HG03469 (cell line): ENCODE results near the gene HOXB1.
"Not testable (repeated sequence)": the region's sequence is repeated elsewhere in the genome, so short reads cannot be mapped to it uniquely, and the experiment has no call there.

Source experiments
- ATAC-seq: cut with Tn5 transposase; IDR thresholded peaks from one replicate; pipeline ENCODE4 v1.9.1; 2021; ENCODE audit warnings: mild to moderate bottlenecking, moderate library complexity, moderate number of reproducible peaks; ENCODE audit not compliant: unreplicated experiment

HOXB1 gene

GRCh38 chr17:48544349-48545021, 13.7 kb upstream of the HOXB1 start:
- ATAC-seq: no peak

- no peak for ATAC-seq
These were observed 13.1 kb upstream of the HOXB1 start for GRCh38 chr17:48543854-48544348.

GRCh38 chr17:48543107-48543853, 12.5 kb upstream of the HOXB1 start:
- no peak for ATAC-seq

- ATAC-seq: no peak
These were observed 11.9 kb upstream of the HOXB1 start for GRCh38 chr17:48542698-48543106.

GRCh38 chr17:48542114-48542656, 11.4 kb upstream of the HOXB1 start:
- ATAC-seq: no peak

GRCh38 chr17:48541577-48542113, 10.8 kb upstream of the HOXB1 start:
- no peak for ATAC-seq

GRCh38 chr17:48541036-48541576, 10.3 kb upstream of the HOXB1 start:
- no peak for ATAC-seq

GRCh38 chr17:48540213-48540612, 9.4 kb upstream of the HOXB1 start:
- no peak for ATAC-seq

- ATAC-seq: no peak
These were observed 8.4 kb upstream of the HOXB1 start for GRCh38 chr17:48539177-48539576.

- no peak for ATAC-seq
These were observed 6.5 kb upstream of the HOXB1 start for GRCh38 chr17:48537316-48537715.

- ATAC-seq: not testable (repeated sequence)
These were observed 5.2 kb upstream of the HOXB1 start for GRCh38 chr17:48535793-48536559.

- ATAC-seq: no peak
These were observed 1.4 kb upstream of the HOXB1 start for GRCh38 chr17:48532261-48532660.

- no peak for ATAC-seq
These were observed 464 bp downstream of the HOXB1 start for GRCh38 chr17:48530208-48530886.

GRCh38 chr17:48529683-48530009, 1.2 kb downstream of the HOXB1 start:
- ATAC-seq: no peak

- no peak for ATAC-seq
These were observed 1.7 kb downstream of the HOXB1 start for GRCh38 chr17:48528936-48529682.

GRCh38 chr17:48528153-48528935, 2.5 kb downstream of the HOXB1 start:
- ATAC-seq: no peak

- no peak for ATAC-seq
These were observed 3.3 kb downstream of the HOXB1 start for GRCh38 chr17:48527547-48527932.

GRCh38 chr17:48526608-48527546, 3.9 kb downstream of the HOXB1 start:
- ATAC-seq: no peak
